Endothelial cell of umbilical vein (primary cell): ENCODE data around the gene PRKCI. TPM values are rescaled to one million over a fixed set of nuclear protein-coding genes. Genes with fewer than 3 reads are reported as not detected.
A peak's percentile ranks its signal among the peaks of the same experiment; 100 is the strongest.

ENCODE experiments used
- BruUV-seq: library from RNA; stranded (reverse); fragments of 400-500 nt; replicated peaks from 2 replicates; lab custom pipeline; 2021; lab: Mats Ljungman, UMichigan
- CTCF ChIA-PET: fragments of 300-600, 350-600 bp; sonication (Branson Sonifier 250); formaldehyde crosslinking; loops from one replicate; lab custom pipeline; 2021; ENCODE audit warnings: antibody characterized with exemption, inconsistent platforms; lab: Charles Lee
- POLR2A ChIA-PET: fragments of 300-600, 350-600 bp; sonication (Branson Sonifier 250); formaldehyde crosslinking; loops from one replicate; lab custom pipeline; 2021; ENCODE audit warnings: antibody characterized with exemption, inconsistent platforms; lab: Charles Lee
- DNase-seq: peaks from one replicate; pipeline ENCODE4 v3.0.0-alpha.2; 2011; ENCODE audit warnings: low read depth, low spot score
- FAIRE-seq: peaks from 2 replicates; lab custom pipeline; 2011; peaks lifted over from hg19 to GRCh38; lab: Jason Lieb, UNC
- H2AFZ ChIP-seq: 2 replicates; pipeline ENCODE4 v1.6.0; 2012; ENCODE audit warnings: low read depth, low read length, control low read depth, inconsistent platforms
- H3K27ac ChIP-seq: 2 replicates; pipeline ENCODE4 v1.5.1; 2011; ENCODE audit warnings: low read depth, mild to moderate bottlenecking, control low read depth, low read length, moderate library complexity; ENCODE audit not compliant: insufficient read depth
- H3K27me3 ChIP-seq, 2 experiments: 2 replicates each; pipeline versions ENCODE4 v1.6.0 to v1.6.1; 2011; ENCODE audit warnings: low read length in 2 of 2, mixed read lengths in 1 of 2; ENCODE audit not compliant: control insufficient read depth in 2 of 2, insufficient read depth in 2 of 2
- H3K36me3 ChIP-seq, 2 experiments: 2 replicates in 1 of 2; 3 replicates in 1 of 2; pipeline ENCODE4 v1.5.1; 2011; ENCODE audit warnings: low read length in 2 of 2, mild to moderate bottlenecking in 1 of 2, moderate library complexity in 1 of 2; ENCODE audit not compliant: control insufficient read depth in 2 of 2, insufficient read depth in 2 of 2; ENCODE audit errors: extremely low read depth in 1 of 2
- H3K4me1 ChIP-seq: 3 replicates; pipeline ENCODE4 v1.5.1; 2011; ENCODE audit warnings: mild to moderate bottlenecking, low read length; ENCODE audit not compliant: control insufficient read depth, insufficient read depth; ENCODE audit errors: extremely low read depth
- H3K4me2 ChIP-seq: 2 replicates; pipeline ENCODE4 v1.6.1; 2011; ENCODE audit warnings: low read length, control low read depth, mixed read lengths; ENCODE audit not compliant: insufficient read depth
- H3K4me3 ChIP-seq, 3 experiments: fragments of 200-600 bp in 1 of 3; sonication (generic), shearing (Covaris generic) in 1 of 3; replicated peaks in 1 of 3; 2 replicates each; pipeline ENCODE4 v1.5.1; 2011 to 2016; ENCODE audit warnings: control low read depth in 3 of 3, low read length in 3 of 3, mild to moderate bottlenecking in 2 of 3, inconsistent platforms in 1 of 3, low read depth in 1 of 3, moderate library complexity in 1 of 3; ENCODE audit not compliant: insufficient read depth in 1 of 3
- H3K79me2 ChIP-seq: 2 replicates; pipeline ENCODE4 v1.6.0; 2012; ENCODE audit warnings: low read length, inconsistent platforms; ENCODE audit not compliant: control insufficient read depth, insufficient read depth
- H3K9ac ChIP-seq: replicated peaks from 2 replicates; pipeline ENCODE3; 2011; ENCODE audit warnings: low read length, control low read depth; ENCODE audit not compliant: insufficient read depth; ENCODE audit errors: extremely low read depth
- H3K9me1 ChIP-seq: replicated peaks from 3 replicates; pipeline ENCODE4 v1.6.0; 2011; ENCODE audit warnings: mild to moderate bottlenecking, low read length; ENCODE audit not compliant: control insufficient read depth, insufficient read depth; ENCODE audit errors: extremely low read depth
- H3K9me3 ChIP-seq: replicated peaks from 2 replicates; pipeline ENCODE4 v1.5.1; 2012; ENCODE audit warnings: low read length, inconsistent platforms; ENCODE audit not compliant: control insufficient read depth, insufficient read depth
- H4K20me1 ChIP-seq: replicated peaks from 2 replicates; pipeline ENCODE3; 2011; ENCODE audit warnings: mild to moderate bottlenecking, low read length; ENCODE audit not compliant: control insufficient read depth, insufficient read depth; ENCODE audit errors: extremely low read depth
- CTCF ChIP-seq, 2 donors: IDR thresholded peaks; 1 replicate in 1 of 2; 2 replicates in 1 of 2; pipeline ENCODE4 v1.5.1; 2011; ENCODE audit warnings: low read length in 2 of 2, mild to moderate bottlenecking in 2 of 2, moderate library complexity in 2 of 2, control low read depth in 1 of 2, inconsistent platforms in 1 of 2, low read depth in 1 of 2; ENCODE audit not compliant: insufficient read depth in 1 of 2; ENCODE audit errors: extremely low read depth in 1 of 2
- EZH2 ChIP-seq: IDR thresholded peaks from 2 replicates; pipeline ENCODE4 v1.6.1; 2012; ENCODE audit warnings: borderline replicate concordance, low read depth, mild to moderate bottlenecking, moderate library complexity, low read length, inconsistent platforms; ENCODE audit not compliant: severe bottlenecking
- JUN ChIP-seq: IDR thresholded peaks from 2 replicates; pipeline ENCODE4 v1.6.1; 2011; ENCODE audit warnings: borderline replicate concordance, low read depth; ENCODE audit not compliant: insufficient read length, insufficient read depth
- MYC ChIP-seq: IDR thresholded peaks from one replicate; pipeline ENCODE4 v1.6.1; 2011; ENCODE audit warnings: mild to moderate bottlenecking, low read depth, low read length
- POLR2A ChIP-seq: IDR thresholded peaks from 2 replicates; pipeline ENCODE4 v1.6.1; 2012; ENCODE audit warnings: low read depth, mild to moderate bottlenecking, control low read depth, low read length
- POLR2AphosphoS5 ChIP-seq: IDR thresholded peaks from 2 replicates; pipeline ENCODE4 v1.6.1; 2012; ENCODE audit warnings: low read depth, mild to moderate bottlenecking, control low read depth, low read length, moderate library complexity; ENCODE audit not compliant: insufficient read depth
- dilution Hi-C: fragments of 300-500 bp; cut with MboI; formaldehyde crosslinking; loops from one replicate; pipeline ENCODE4 v1.15.0; 2019; ENCODE audit warnings: low sequenced_read_pairs; ENCODE audit not compliant: extremely low pct_ligation_motif_present
- intact Hi-C: fragments of 100-400 bp; cut with micrococcal nuclease; formaldehyde crosslinking; loops from one replicate; pipeline ENCODE4 v1.10.0; 2022
- polyA plus RNA-seq, 4 experiments: library from polyadenylated mRNA; depleted of rRNA in 3 of 4; stranded (reverse) in 3 of 4; unstranded in 1 of 4; fragments of >200 nt; gene quantifications; 2 replicates each; pipeline versions ENCODE4 v1.2.1 to v1.2.3, GENCODE V29; 2011 to 2012; ENCODE audit warnings: missing spikeins in 1 of 4
- total RNA-seq: library from RNA; stranded (reverse); gene quantifications from 2 replicates; pipeline ENCODE4 v1.2.3, GENCODE V29; 2021

The PRKCI gene
- total and polyA plus RNA-seq, 2 donors (not counting 3 experiments of a cell fraction or from before 2014, with no cell fraction given), result 7.1 to 23.9 TPM

- dilution Hi-C loops (no loop called here), intact Hi-C loops (loop anchor here (1.0 to 5.0 kb wide), 2 partner anchors 42 to 134 kb away; partner anchors contain the start of genes PHC3 and SKIL)
- TF ChIP-seq POLR2AphosphoS5 (no peak), MYC (no peak), JUN (no peak), POLR2A (no peak), EZH2 (no peak), CTCF (IDR thresholded peaks at IDR 0.05; ENCODE audit: extremely low read depth in 1 of 2, insufficient read depth in 1 of 2, low read depth in 1 of 2, low read length in 2 of 2) (peak in 1 of 2 donors; percentile 1)
- Histone ChIP-seq H3K4me1 (peaks cover 12% of the 10 kb centered on the region), H3K9me3 (no peaks in the 10 kb centered on the region), H3K27me3 (no peaks in the 10 kb centered on the region), H3K9ac (peak overlapping the region; percentile 93), H3K4me3 (peak overlapping the region; percentile 27 to 98 (median 89)), H3K79me2 (peaks cover 26% of the 10 kb centered on the region), H3K36me3 (no peaks in the 10 kb centered on the region), H2AFZ (peak overlapping the region; percentile 64), H3K9me1 (no peaks in the 10 kb centered on the region), H3K27ac (peak overlapping the region; percentile 94), H3K4me2 (peak overlapping the region; percentile 96), H4K20me1 (peaks cover 3% of the 10 kb centered on the region)
- POLR2A ChIA-PET, result no interaction called here
- CTCF ChIA-PET, result interaction anchor here (0.6 to 1.7 kb wide), 5 partner anchors 10 to 105 kb away, joined by 3 to 6 read pairs (median 5); no protein-coding TSS in a partner anchor
- DNase-seq (peak; percentile 54), FAIRE-seq (peak; percentile 78)
- no TSS peak for BruUV-seq
Measured at GRCh38 chr3:170222647-170223541, 670 bp downstream of the PRKCI start.
